ENCODE results near the gene VILL.
"Not testable (repeated sequence)": the region's sequence is repeated elsewhere in the genome, so short reads cannot be mapped to it uniquely, and the experiment has no call there.

Gene VILL

DNA sequence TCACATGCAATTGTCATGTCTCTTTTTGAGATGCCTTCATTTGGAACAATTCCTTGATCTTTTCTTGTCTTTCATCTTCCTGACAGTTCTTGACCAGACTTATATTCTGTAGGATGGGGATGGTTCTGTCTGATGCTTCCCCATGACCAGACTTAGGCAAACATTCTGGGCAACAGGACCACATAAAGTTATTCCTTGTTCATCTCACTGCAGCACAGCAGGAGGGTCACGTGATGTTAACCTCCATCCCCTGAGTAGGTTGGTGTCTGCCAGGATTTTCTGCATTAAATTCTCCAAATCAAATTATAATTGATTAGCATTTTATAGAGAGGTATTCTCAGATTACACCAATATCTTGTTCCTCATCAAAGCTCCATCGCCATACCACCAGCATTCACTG lies 56.2 kb downstream of the VILL start:
- TF ChIP-seq POLR2A (IDR thresholded peaks at IDR 0.05; ENCODE audit: low read depth, low read length) = no peak
- DNase-seq (ENCODE audit: insufficient read length, low spot score) (no peak), FAIRE-seq (no peak)

DNA sequence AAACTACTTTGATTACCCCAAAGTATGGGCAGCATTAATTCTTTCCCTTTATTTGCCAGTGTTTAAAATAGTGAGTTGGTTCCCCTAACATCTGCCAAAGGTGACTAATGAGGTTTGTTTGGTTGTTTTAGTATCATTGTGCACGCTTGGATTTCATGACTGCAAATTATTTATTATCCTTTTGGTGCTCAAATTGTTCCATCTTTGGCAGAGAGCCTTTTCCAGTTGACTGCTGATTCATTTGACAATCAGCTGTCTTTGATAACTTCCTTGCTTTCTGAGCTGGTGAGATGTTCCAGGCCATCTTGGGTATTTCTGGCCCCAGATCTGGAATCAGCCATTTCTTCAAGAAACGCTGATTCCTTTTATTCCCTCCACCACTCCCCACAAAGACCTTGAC lies 57.3 kb downstream of the VILL start:
- no peak for DNase-seq (ENCODE audit: insufficient read length, low spot score)
- FAIRE-seq = no peak

DNA sequence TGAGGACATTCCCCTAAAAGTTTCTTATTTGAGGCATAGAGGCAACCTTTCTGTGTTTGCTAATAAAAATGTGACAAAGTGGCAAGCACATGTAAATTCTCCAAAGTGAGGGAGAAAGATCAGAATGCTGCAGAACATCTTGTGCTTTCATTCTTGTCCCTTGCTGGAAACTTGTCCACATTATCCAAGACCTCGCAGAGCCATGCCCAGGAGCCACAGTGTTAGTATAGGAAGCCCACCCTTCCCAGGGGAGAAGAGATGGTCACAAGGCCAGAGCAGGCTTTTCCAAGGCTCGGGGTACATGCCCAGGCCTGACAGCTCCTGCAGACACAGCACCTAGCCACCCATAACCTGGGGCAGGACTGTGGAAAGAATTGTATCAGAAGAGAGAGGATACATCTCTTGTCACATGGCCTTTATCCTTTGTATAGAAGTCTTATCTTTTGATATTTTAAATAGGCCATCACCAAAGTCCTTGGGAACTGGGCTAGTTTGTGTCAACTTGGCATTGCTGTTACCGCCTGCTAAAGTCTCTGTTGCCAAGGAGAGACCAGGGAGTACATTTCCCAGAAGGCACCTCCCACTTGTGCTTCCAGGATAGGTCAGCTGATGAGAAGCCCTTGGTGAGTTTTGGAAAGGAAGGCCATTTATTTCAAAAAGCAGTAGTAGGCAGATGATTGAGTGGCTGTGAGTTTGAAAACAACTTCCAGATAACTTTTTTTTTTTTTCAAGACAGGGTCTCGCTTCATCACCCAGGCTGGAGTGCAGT lies 59.0 kb downstream of the VILL start:
- no peak for TF ChIP-seq POLR2A (IDR thresholded peaks at IDR 0.05; ENCODE audit: low read depth, low read length)
- no peak for DNase-seq (ENCODE audit: insufficient read length, low spot score)
- FAIRE-seq = no peak

More for the DNA sequence above, 57.3 kb downstream of the VILL start:
- TF ChIP-seq POLR2A (IDR thresholded peaks at IDR 0.05; ENCODE audit: low read depth, low read length) = no peak

DNA sequence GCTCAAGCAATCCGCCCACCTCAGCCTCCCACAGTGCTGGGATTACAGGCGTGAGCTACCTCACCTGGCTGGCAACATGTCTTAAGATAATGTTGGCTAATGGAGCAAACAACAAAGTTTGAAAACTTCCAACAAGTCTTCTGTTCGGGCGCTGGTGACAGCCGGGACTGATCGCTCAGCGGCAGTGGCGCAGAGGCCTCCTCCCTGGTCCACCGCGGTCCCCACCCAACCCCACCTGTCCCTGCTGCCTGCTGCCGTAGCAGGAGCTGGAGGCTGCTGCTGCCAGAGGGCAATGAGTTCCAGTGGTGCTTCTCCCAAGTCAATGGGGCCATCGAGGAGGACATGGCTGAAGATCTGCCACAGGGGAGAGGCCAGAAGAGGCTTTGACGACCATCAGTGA lies 60.5 kb downstream of the VILL start:
- no peak for FAIRE-seq
- DNase-seq (ENCODE audit: insufficient read length, low spot score) = no peak
- TF ChIP-seq POLR2A (IDR thresholded peaks at IDR 0.05; ENCODE audit: low read depth, low read length) = no peak

DNA sequence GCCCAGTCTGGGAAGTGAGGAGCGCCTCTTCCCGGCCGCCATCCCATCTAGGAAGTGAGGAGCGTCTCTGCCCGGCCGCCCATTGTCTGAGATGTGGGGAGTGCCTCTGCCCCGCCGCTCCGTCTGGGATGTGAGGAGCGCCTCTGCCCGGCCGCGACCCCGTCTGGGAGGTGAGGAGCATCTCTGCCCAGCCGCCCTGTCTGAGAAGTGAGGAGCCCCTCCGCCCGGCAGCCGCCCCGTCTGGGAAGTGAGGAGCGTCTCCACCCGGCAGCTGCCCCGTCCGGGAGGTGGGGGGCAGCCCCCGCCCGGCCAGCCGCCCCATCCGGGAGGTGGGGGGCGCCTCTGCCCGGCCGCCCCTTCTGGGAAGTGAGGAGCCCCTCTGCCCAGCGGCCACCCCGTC lies 62.7 kb downstream of the VILL start:
- not testable (repeated sequence) for DNase-seq (ENCODE audit: insufficient read length, low spot score); FAIRE-seq

DNA sequence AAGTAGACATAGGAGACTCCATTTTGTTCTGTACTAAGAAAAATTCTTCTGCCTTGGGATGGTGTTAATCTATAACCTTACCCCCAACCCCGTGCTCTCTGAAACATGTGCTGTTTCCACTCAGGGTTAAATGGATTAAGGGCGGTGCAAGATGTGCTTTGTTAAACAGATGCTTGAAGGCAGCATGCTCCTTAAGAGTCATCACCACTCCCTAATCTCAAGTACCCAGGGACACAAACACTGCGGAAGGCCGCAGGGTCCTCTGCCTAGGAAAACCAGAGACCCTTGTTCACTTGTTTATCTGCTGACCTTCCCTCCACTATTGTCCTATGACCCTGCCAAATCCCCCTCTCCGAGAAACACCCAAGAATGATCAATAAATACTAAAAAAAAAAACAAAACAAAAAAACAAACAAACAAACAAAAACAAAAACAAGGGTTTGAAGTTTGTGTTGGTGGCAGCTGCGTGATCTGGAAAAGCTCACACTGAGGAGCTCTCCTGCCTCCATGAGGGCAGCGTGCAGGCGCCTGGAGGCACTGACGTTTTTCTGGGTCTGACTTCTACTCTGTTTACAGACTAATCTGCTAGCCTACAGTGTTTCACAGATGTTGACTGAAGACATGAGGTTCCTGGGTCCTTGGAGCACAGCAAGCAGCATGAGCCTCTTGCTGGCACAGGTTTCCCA lies 63.4 kb downstream of the VILL start:
- not testable (repeated sequence) for DNase-seq (ENCODE audit: insufficient read length, low spot score); FAIRE-seq

DNA sequence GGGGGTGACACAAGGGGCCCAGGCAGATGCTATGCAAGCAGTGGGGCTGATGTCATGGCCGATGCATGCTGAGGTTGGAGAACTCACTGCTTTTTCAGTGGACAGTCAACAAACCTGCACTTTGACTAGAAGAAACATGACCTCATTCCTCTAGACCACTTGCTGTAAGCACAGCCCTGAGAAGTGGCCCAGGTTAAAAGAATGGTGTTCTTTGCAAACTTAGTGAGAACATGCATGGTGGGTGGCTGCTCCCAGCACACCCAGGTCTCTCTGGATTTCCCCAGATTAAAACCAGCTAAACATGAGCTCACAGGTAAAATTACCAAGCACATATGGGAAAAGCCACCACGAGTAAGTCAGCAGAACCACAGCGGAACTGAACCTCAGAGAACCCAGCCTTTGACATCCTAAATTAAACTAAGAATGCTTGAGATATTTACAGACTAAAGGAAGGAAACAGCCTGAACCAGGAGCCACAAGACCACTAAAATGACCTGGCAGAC lies 64.0 kb downstream of the VILL start:
- no peak for TF ChIP-seq POLR2A (IDR thresholded peaks at IDR 0.05; ENCODE audit: low read depth, low read length)
- FAIRE-seq = no peak
- no peak for DNase-seq (ENCODE audit: insufficient read length, low spot score)
